Measurements from ENCODE around the gene EPB41L5.

GRCh38 chr2:120167272-120167671 is 154.4 kb downstream of the EPB41L5 start:
- no peak for TF ChIP-seq CTCF (IDR thresholded peaks at IDR 0.05)
- TF ChIP-seq, protein P1, sequence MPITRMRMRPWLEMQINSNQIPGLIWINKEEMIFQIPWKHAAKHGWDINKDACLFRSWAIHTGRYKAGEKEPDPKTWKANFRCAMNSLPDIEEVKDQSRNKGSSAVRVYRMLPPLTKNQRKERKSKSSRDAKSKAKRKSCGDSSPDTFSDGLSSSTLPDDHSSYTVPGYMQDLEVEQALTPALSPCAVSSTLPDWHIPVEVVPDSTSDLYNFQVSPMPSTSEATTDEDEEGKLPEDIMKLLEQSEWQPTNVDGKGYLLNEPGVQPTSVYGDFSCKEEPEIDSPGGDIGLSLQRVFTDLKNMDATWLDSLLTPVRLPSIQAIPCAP (CRISPR knock-in tag; IDR thresholded peaks at IDR 0.05), result no peak
- no peak for TF ChIP-seq FOXJ3 (CRISPR knock-in tag; IDR thresholded peaks at IDR 0.05; ENCODE audit: borderline replicate concordance)
